ENCODE results near the gene UBE2L5. TPM values are rescaled to one million over a fixed set of nuclear protein-coding genes. Genes with fewer than 3 reads are reported as not detected.

Gene UBE2L5
- total and polyA plus RNA-seq, 2 of the 4 experiments (the other 2 are of a cell fraction): 0.18 TPM; not detected in 1

- Histone ChIP-seq H2BK120ac (ENCODE audit: low read depth, low read length) (no peak overlapping the region), H2BK5ac (ENCODE audit: low read depth, low read length, poor library complexity, severe bottlenecking) (no peak overlapping the region), H3K9me3 (ENCODE audit: control insufficient read depth, insufficient read depth, low read length) (no peaks in the 10 kb centered on the region), H3K4me3 (ENCODE audit: insufficient read depth, low read depth, low read length) (peak overlapping the region; percentile 7; the same call in 1 of the 2 replicates), H2AK5ac (ENCODE audit: low read depth, low read length) (no peak overlapping the region), H3K9ac (ENCODE audit: low read depth, low read length) (peak overlapping the region; percentile 13; the same call in 1 of the 2 replicates), H3K4me1 (ENCODE audit: control insufficient read depth, insufficient read depth, low read length) (peaks cover 3% of the 10 kb centered on the region), H4K91ac (ENCODE audit: insufficient read depth, low read depth, low read length) (no peak overlapping the region), H3K9me1 (ENCODE audit: insufficient read depth, low read length) (no peaks in the 10 kb centered on the region), H3K14ac (replicated peaks; ENCODE audit: low read depth, low read length) (no peak overlapping the region), H3K4me2 (ENCODE audit: low read depth, low read length) (peak overlapping the region; percentile 64), H3K79me1 (ENCODE audit: low read depth in 1 of 2, low read length in 2 of 2) (peaks cover 6 to 7% of the 10 kb centered on the region in 2 experiments; a peak in 3 of 4 replicates), H2AK9ac (replicated peaks; ENCODE audit: low read depth, low read length, poor library complexity) (no peak overlapping the region), H3K23ac (ENCODE audit: low read depth, low read length) (no peak overlapping the region; the same call in 1 of the 2 replicates), H3K4ac (ENCODE audit: low read depth, low read length) (no peak overlapping the region), H2BK20ac (ENCODE audit: low read depth, low read length) (no peak overlapping the region), H3K36me3 (ENCODE audit: control insufficient read depth, insufficient read depth, low read length) (peaks cover 2% of the 10 kb centered on the region), H4K20me1 (ENCODE audit: insufficient read depth, low read length) (peaks cover 6% of the 10 kb centered on the region; the same call in 1 of the 2 replicates), H3K27ac (ENCODE audit: insufficient read depth, low read length) (peak overlapping the region; percentile 3; the same call in 1 of the 2 replicates), H3K56ac (ENCODE audit: extremely low read depth, insufficient read depth, low read length) (no peak overlapping the region; the same call in 1 of the 2 replicates), H3K18ac (ENCODE audit: low read depth, low read length) (no peak overlapping the region), H4K5ac (ENCODE audit: low read depth, low read length) (no peak overlapping the region), H3K27me3 (ENCODE audit: control insufficient read depth, insufficient read depth, low read length) (no peaks in the 10 kb centered on the region), H2AFZ (replicated peaks; ENCODE audit: low read length, poor library complexity) (peak overlapping the region; percentile 83), H4K8ac (ENCODE audit: low read depth in 2 of 2, low read length in 2 of 2) (no peak overlapping the region), H2BK15ac (ENCODE audit: low read depth, low read length) (no peak overlapping the region)
- ChIA-PET CTCF (interaction anchor here (0.6 kb wide), 1 partner anchor 10 kb away, joined by 5 read pairs; no protein-coding TSS in a partner anchor), POLR2A (ENCODE audit: unreplicated experiment) (no interaction called here)
- dilution Hi-C loops (cut with HindIII; ENCODE audit: low sequenced_read_pairs, unreplicated experiment) (no loop called here), in situ Hi-C loops (cut with MboI; ENCODE audit: low sequenced_read_pairs) (loop anchor here (10.0 to 25.0 kb wide), 3 partner anchors 148 to 578 kb away; partner anchors contain the start of gene USPL1), intact Hi-C loops (cut with micrococcal nuclease) (loop anchor here (1.0 to 2.0 kb wide), 2 partner anchors 106 to 151 kb away; partner anchors contain the start of gene USPL1)
- TF ChIP-seq POLR2A (IDR thresholded peaks at IDR 0.05; ENCODE audit: low read depth, low read length): no peak
- TF ChIP-seq CHD1 (IDR thresholded peaks at IDR 0.05; ENCODE audit: low read depth, low read length): no peak
- TF ChIP-seq CEBPB (IDR thresholded peaks at IDR 0.05; ENCODE audit: low read depth, low read length): no peak
- no peak for TF ChIP-seq RCOR1 (IDR thresholded peaks at IDR 0.05; ENCODE audit: insufficient replicate concordance, low read length)
- no peak for TF ChIP-seq CTCF (conservative IDR thresholded peaks at IDR 0.05; ENCODE audit: low read depth, low read length)
- TF ChIP-seq ELK1 (IDR thresholded peaks at IDR 0.05; ENCODE audit: borderline replicate concordance, low read depth, low read length): no peak
- no peak for TF ChIP-seq FOS (IDR thresholded peaks at IDR 0.05; ENCODE audit: low read depth, low read length)
- TF ChIP-seq MAZ (IDR thresholded peaks at IDR 0.05; ENCODE audit: borderline replicate concordance, low read depth, low read length): no peak
- no peak for TF ChIP-seq SMC3 (IDR thresholded peaks at IDR 0.05; ENCODE audit: low read depth, low read length)
- TF ChIP-seq MAFK (IDR thresholded peaks at IDR 0.05; ENCODE audit: low read depth, low read length): no peak
- TF ChIP-seq RAD21 (IDR thresholded peaks at IDR 0.05; ENCODE audit: low read length): no peak
- no peak for TF ChIP-seq BHLHE40 (IDR thresholded peaks at IDR 0.05; ENCODE audit: low read depth, low read length)
- TF ChIP-seq MXI1 (IDR thresholded peaks at IDR 0.05; ENCODE audit: borderline replicate concordance, low read depth, low read length): no peak
- BruUV-seq (replicated peaks): no TSS peak
- no peak for ATAC-seq (ENCODE audit: low read depth)
- DNase-seq: peak; percentile 60
- WGBS, 2 experiments (ENCODE audit: extremely low coverage in 2 of 2, insufficient read length in 1 of 2): 0% methylated on average over 5 of the region's 11 CpGs; no CpG with 5 or more reads in 1 of the 2 experiments
These were observed 44.0 kb downstream of the UBE2L5 start for GRCh38 chr13:30466358-30466714.
